Activated T-cell treated with anti-CD3 and anti-CD28 coated beads for 4 hours (primary cell): ENCODE results near the gene TRERF1.

ENCODE experiments used
- DNase-seq: peaks from one replicate; pipeline ENCODE4 v3.0.0-alpha.2; 2020

The TRERF1 gene

DNA sequence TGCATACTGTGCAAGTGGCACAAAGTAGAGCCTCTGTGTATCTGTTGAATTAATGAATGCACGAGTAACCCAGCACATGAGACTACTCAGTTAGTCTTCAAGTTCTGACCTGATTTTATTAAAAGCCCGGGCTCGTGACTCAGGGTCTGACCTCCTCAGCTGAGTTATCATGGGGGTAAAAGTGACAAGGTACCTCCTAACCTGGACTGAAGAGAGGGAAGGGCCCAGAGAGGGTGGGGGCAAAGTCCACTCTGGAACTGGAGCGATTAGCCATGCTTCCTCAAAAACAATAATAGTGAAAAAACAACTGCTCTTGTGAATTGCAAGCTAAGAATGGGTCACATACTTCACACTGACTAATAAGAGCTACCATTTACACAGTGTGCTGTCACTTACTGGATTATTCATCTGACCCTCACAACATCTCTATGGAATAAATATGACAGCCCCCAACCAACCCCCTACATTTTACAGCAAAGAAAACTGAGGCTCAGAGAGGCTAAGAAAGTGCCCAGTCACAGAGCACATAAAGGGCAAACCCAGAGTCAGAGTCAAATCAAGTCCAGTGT, 26.7 kb downstream of the TRERF1 start:
- DNase-seq = no peak

- no peak for DNase-seq
These were observed 28.5 kb downstream of the TRERF1 start for GRCh38 chr6:42423244-42423643.

GRCh38 chr6:42420741-42421140, 31.0 kb downstream of the TRERF1 start:
- DNase-seq = no peak

- no peak for DNase-seq
These were observed 32.0 kb downstream of the TRERF1 start for GRCh38 chr6:42419490-42420280.

DNA sequence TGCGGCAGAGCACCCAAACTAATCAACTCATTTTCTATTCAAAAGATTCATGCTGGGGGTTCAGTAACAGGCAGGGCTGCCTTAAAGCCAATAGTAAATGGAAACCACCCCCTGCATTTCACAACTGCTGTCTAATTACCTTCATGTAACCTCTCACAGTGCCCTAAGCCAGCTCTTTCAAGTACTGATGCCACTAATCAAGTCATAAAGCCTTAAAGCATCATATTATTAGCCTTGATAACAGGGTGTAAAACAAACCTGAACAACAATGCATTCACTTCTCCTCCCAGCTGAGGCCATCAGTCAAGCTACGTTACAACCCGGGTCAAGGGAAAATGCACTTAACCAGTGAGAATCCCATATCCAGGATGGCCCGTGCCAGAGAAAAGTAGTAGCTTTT, 33.0 kb downstream of the TRERF1 start:
- DNase-seq = no peak

- no peak for DNase-seq
These were observed 34.0 kb downstream of the TRERF1 start for GRCh38 chr6:42417641-42418112.

DNA sequence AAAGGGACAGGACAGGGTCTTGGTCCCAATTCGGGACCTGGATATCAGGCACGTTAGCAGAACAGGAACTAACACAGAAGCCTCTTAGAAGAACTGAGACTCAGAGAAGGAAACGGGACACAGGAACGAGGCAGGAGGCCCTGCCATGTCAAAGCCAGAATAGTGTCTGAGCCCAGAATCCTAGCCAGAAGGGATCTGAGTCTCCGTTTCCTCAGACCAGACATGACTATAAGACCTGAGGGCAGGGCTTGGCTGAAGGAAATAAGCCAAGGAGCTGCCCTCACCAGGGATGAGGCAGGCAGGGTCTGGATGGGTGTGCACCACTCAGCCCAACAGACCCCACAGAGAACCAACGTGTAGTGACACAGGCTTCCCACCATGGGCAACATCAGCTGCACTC, 40.3 kb downstream of the TRERF1 start:
- no peak for DNase-seq

- DNase-seq = no peak
These were observed 40.9 kb downstream of the TRERF1 start for GRCh38 chr6:42410861-42411260.

GRCh38 chr6:42409581-42409980, 42.1 kb downstream of the TRERF1 start:
- DNase-seq = no peak

DNA sequence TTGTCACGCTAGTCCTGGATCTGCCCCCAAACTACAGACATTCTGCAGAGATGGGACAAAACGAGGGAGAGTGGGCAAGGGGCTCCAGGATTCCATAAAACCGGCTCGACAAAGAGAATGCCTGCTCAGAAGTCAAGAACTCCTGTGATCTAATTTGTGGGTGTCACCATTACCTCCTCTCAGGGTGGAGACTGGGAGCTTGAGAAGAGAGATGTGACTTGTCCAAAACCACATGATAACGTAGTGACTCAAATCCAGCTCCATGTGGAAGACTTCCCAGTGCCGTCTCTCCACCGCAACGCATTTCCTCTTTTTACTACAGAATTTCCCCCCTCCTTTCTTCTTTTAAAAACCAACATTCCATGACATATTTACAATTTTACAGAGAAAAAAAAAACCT, 44.3 kb downstream of the TRERF1 start:
- no peak for DNase-seq

GRCh38 chr6:42406306-42407280, 45.1 kb downstream of the TRERF1 start:
- no peak for DNase-seq

GRCh38 chr6:42405021-42405420, 46.7 kb downstream of the TRERF1 start:
- DNase-seq = no peak

GRCh38 chr6:42404484-42404883, 47.2 kb downstream of the TRERF1 start:
- DNase-seq = no peak

- DNase-seq = no peak
These were observed 47.9 kb downstream of the TRERF1 start for GRCh38 chr6:42403831-42404230.

GRCh38 chr6:42403421-42403820, 48.3 kb downstream of the TRERF1 start:
- DNase-seq = no peak

DNA sequence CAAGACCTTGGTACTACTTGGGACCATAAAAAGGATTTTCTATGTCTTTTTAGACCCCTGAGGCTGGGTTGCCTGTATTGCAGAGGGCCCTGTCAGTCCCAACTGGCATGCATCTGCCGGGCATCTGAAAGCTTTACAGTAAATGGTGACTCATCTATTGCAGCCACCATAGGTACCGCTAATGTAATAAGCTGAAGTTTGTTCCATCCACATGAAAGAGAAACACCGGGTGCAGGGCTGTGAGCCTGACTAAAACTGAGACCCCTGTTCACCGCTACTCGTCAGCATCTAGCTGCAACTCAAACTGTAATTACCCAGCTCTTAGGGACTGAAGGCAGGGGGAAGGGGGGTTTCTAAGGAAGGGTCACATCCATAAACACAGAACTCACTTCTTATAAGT, 49.5 kb downstream of the TRERF1 start:
- DNase-seq = peak; percentile 30

DNA sequence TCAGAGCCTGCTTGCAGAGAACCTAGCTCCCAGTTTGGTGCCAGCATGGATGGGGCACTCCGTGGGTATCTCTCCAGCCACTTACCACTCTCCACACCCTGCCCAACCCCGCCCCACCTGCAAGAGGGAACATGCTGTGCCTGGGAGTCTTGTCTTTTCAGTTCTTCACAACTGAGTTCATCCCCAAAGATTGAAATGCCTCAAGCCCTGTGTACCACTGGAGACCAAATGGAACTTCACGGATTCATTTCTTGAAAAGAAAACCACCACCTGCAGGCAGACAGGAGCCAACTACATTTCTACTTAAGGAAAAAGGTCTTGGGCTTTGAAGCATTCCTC, 50.1 kb downstream of the TRERF1 start:
- no peak for DNase-seq

DNA sequence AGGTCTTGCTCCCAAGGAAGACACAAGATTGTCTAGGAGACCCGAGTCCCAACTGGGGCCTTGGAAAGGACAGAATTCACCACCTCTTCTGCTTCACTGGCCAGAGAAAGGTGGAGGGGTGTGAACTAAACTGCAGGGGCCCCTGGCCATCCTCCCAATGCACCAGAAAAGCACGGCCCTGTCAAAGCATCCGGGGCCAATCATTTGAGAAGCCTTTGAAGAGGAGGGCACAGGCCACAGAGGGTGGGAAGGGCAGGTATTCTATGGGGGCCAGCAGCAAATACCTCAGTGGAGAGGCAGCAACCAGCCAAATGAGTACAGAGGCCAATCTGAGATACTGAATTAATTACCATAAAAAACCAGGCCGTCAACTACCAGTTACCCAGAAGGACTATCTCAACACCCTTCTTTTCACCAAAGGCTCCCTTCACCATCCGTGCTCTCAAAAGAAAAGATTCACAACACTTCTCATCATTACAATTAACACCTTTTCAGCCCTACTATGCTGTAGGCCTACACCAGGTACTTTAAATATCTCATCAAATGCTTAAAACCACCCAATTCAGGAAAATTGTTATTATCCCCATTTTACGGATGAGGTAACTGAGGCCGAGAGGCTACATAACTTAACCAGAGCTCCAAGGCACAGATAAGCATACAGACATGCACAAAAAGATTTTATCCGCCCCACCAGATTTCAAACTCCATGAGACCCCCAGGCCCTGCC, 50.7 kb downstream of the TRERF1 start:
- no peak for DNase-seq

GRCh38 chr6:42400061-42400760, 51.5 kb downstream of the TRERF1 start:
- DNase-seq = no peak

DNA sequence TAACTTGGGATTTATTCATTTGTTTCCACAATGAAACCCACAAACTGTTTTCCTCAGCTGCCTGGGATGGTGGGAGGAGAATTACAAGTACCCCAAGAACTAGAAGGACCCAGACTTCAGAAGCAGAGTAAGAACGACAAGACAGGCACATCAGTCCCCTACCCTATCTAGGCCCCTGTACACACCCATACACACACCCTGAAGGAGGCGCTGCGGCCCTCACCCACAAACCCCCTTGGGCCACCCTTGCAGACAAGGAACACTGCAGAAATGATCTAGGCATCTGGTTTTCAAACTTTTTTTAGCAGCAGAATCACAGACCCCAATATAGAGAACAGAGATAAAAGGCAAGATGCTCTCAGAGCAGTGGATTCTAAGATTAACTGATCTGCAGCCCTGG, 55.0 kb downstream of the TRERF1 start:
- DNase-seq = no peak

DNA sequence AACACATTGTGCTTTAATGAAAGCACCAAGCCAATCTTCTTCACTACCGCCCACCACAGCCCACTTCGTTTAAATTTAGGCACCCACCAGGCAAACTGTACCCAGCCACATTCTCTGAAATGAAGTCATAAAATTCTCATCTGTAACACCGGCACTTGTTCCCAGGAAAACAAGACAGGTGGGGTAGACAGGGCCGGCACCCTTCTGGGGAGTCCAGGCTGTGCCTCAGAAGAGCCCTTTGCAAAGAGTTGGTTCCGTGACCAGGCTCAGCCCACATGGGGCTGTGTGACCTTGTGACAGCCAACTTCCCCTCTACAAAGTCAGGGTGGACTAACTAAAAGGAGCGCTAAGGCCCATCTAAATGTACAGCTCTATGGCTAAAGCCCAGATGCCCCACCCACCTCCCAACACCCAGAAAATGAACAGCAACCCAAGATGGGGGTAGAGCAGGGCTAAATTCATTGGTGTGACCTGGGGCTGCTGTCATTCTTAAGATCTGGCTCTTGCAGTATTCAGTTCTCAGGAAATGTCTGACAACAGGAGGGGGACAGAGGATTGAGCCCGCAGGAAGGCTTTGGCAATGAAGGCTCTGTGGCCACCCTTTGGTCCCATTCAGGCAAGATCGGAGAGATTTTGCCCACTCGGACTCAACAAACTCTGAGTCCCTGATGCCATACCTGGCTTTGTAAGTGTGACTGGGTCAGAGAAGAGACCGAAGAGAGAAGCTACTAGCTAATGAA, 56.7 kb downstream of the TRERF1 start:
- DNase-seq = no peak

DNA sequence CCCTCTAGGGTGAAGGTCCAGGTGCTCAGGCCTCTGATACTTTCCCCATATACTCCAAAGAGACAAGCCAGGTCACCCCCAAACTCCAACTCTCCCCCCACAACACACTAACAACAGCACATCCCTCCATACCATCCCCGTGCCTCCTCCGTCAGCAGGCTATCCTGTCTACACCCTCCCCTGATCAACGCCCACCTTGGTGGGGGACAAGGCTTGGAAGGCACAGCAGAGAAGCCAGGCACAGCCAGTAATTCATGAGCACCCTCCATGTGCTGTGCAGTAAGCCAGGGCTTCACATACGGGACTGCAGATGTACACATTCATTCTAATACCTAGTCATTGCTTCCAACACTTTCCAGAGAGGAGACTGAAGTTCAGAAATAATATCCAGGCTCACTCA, 57.6 kb downstream of the TRERF1 start:
- DNase-seq = no peak
